K562 (cell line): ENCODE measurements around the gene UBXN2A. TPM values are rescaled to one million over a fixed set of nuclear protein-coding genes. Genes with fewer than 3 reads are reported as not detected.
A peak's percentile ranks its signal among the peaks of the same experiment; 100 is the strongest.

ENCODE experiments used
- ATF7 ChIP-seq: fragments of 450-650 bp; IDR thresholded peaks from 2 replicates; pipeline ENCODE4 v1.7.1; 2014; ENCODE audit warnings: mild to moderate bottlenecking, moderate library complexity
- BCOR ChIP-seq: fragments of 450-650 bp; IDR thresholded peaks from 2 replicates; pipeline ENCODE4 v1.6.1; 2016
- CBFA2T2 ChIP-seq: fragments of 450-650 bp; conservative IDR thresholded peaks from 2 replicates; pipeline ENCODE4 v1.6.1; 2017; ENCODE audit warnings: mild to moderate bottlenecking
- DNMT1 ChIP-seq: fragments of 450-650 bp; IDR thresholded peaks from 2 replicates; pipeline ENCODE4 v1.6.1; 2016; ENCODE audit warnings: antibody characterized with exemption, mild to moderate bottlenecking
- GTF2F1 ChIP-seq: IDR thresholded peaks from 2 replicates; pipeline ENCODE4 v1.6.1; 2011; ENCODE audit warnings: low read depth, low read length, improper control_type of control experiment
- HDAC3 ChIP-seq: fragments of 450-650 bp; IDR thresholded peaks from 2 replicates; pipeline ENCODE4 v1.6.1; 2018; ENCODE audit warnings: borderline replicate concordance, mild to moderate bottlenecking, moderate library complexity; ENCODE audit not compliant: partially characterized antibody
- HNRNPH1 ChIP-seq: fragments of 200-400 bp; formaldehyde crosslinking; optimal IDR thresholded peaks from 2 replicates; pipeline ENCODE3; 2017; ENCODE audit warnings: low read depth, mild to moderate bottlenecking, low read length, moderate library complexity
- HSF4 ChIP-seq: fragments of 250-450 bp; sonication (Bioruptor Pico); IDR thresholded peaks from 2 replicates; pipeline ENCODE4 v2.1.2; 2022; ENCODE audit warnings: mild to moderate bottlenecking, moderate library complexity, borderline replicate concordance
- MIER1 ChIP-seq: fragments of 450-650 bp; IDR thresholded peaks from 2 replicates; pipeline ENCODE4 v1.6.1; 2016; ENCODE audit warnings: antibody characterized with exemption, mild to moderate bottlenecking, low read depth
- POLR3A ChIP-seq: IDR thresholded peaks from 2 replicates; pipeline ENCODE4 v1.6.1; 2011; ENCODE audit warnings: borderline replicate concordance, mild to moderate bottlenecking, moderate library complexity; ENCODE audit not compliant: insufficient read length, insufficient read depth; ENCODE audit errors: extremely low read depth
- POLR3G ChIP-seq: IDR thresholded peaks from 2 replicates; pipeline ENCODE4 v1.6.1; 2011; ENCODE audit not compliant: insufficient read length, insufficient replicate concordance; ENCODE audit errors: extremely low read depth
- SMAD1 ChIP-seq: fragments of 150-350 bp; IDR thresholded peaks from 2 replicates; pipeline ENCODE4 v1.6.1; 2014; ENCODE audit warnings: low read length, low read depth; ENCODE audit not compliant: partially characterized antibody
- SMAD4 ChIP-seq: fragments of 250-450 bp; sonication (Bioruptor Pico); conservative IDR thresholded peaks from 2 replicates; pipeline ENCODE4 v1.8.0; 2021; ENCODE audit warnings: inconsistent platforms, mild to moderate bottlenecking, moderate library complexity
- SMARCA4 ChIP-seq: fragments of 450-650 bp; IDR thresholded peaks from 2 replicates; pipeline ENCODE4 v1.6.1; 2016
- TCF3 ChIP-seq: sonication (generic); formaldehyde crosslinking; IDR thresholded peaks from 2 replicates; pipeline ENCODE4 v1.4.0; 2020; ENCODE audit warnings: mild to moderate bottlenecking, missing genetic modification reagents
- TCF7L2 ChIP-seq: fragments of 150-350 bp; IDR thresholded peaks from 2 replicates; pipeline ENCODE4 v1.6.1; 2016; ENCODE audit warnings: low read depth, mild to moderate bottlenecking, low read length, moderate library complexity
- ZKSCAN1 ChIP-seq: fragments of 150-350 bp; IDR thresholded peaks from 2 replicates; pipeline ENCODE4 v1.6.1; 2016; ENCODE audit warnings: low read depth, low read length
- ZNF551 ChIP-seq: fragments of 250-450 bp; sonication (Bioruptor Pico); IDR thresholded peaks from 2 replicates; pipeline ENCODE4 v1.5.0; 2021; ENCODE audit warnings: mild to moderate bottlenecking, moderate library complexity
- ZNF780A ChIP-seq: fragments of 250-450 bp; sonication (Bioruptor Pico); IDR thresholded peaks from 2 replicates; pipeline ENCODE4 v1.5.0; 2021; ENCODE audit warnings: mild to moderate bottlenecking
- polyA plus RNA-seq, 8 experiments: library from polyadenylated mRNA; depleted of rRNA in 4 of 8; stranded (reverse) in 5 of 8; unstranded in 3 of 8; fragments of >200 nt; fragmentation: Nextera tagmentation in 2 of 8; fragmentation: Illumina TruSeq in 1 of 8; extraction: Ambion mirVana in 2 of 8; extraction: Trizol in 1 of 8; gene quantifications; 2 replicates each; pipeline versions ENCODE4 v1.2.1 to v1.2.3, GENCODE V29; 2011 to 2014; ENCODE audit warnings: inconsistent platforms in 1 of 8, missing spikeins in 1 of 8
- total RNA-seq, 7 experiments: library from RNA; depleted of rRNA in 6 of 7; stranded (reverse); fragments of >200 nt in 6 of 7; fragmentation: Illumina TruSeq in 2 of 7; extraction: Trizol in 2 of 7; gene quantifications; 2 replicates each; pipeline versions ENCODE4 v1.2.1 to v1.2.3, GENCODE V29; 2011 to 2021; ENCODE audit warnings: low replicate concordance in 1 of 7
- TF ChIP-seq, protein P1 (sequence below): fragments of 450-650 bp; IDR thresholded peaks from 2 replicates; pipeline ENCODE4 v1.6.1; 2018; ENCODE audit warnings: mild to moderate bottlenecking, low read depth; ENCODE audit not compliant: partially characterized antibody
- TF ChIP-seq, protein P2 (sequence below), 2 experiments: fragments of 450-650 bp; conservative IDR thresholded peaks; 2 replicates each; pipeline ENCODE4 v1.6.1; 2017; ENCODE audit warnings: mild to moderate bottlenecking in 2 of 2, moderate library complexity in 2 of 2
- TF ChIP-seq, protein P3 (sequence below): fragments of 250-450 bp; sonication (Bioruptor Pico); IDR thresholded peaks from 2 replicates; pipeline ENCODE4 v1.8.0; 2022; ENCODE audit warnings: inconsistent platforms, mild to moderate bottlenecking, moderate library complexity, borderline replicate concordance
- TF ChIP-seq, protein P4 (sequence below): sonication (generic); formaldehyde crosslinking; IDR thresholded peaks from 2 replicates; pipeline ENCODE4 v1.8.1; 2023; ENCODE audit warnings: mild to moderate bottlenecking, missing genetic modification reagents

The UBXN2A gene
- total and polyA plus RNA-seq, 9 of the 15 experiments (the other 6 are each of a cell fraction or from before 2014, with no cell fraction given): 3.4 to 25.6 (median 16.0) TPM

DNA sequence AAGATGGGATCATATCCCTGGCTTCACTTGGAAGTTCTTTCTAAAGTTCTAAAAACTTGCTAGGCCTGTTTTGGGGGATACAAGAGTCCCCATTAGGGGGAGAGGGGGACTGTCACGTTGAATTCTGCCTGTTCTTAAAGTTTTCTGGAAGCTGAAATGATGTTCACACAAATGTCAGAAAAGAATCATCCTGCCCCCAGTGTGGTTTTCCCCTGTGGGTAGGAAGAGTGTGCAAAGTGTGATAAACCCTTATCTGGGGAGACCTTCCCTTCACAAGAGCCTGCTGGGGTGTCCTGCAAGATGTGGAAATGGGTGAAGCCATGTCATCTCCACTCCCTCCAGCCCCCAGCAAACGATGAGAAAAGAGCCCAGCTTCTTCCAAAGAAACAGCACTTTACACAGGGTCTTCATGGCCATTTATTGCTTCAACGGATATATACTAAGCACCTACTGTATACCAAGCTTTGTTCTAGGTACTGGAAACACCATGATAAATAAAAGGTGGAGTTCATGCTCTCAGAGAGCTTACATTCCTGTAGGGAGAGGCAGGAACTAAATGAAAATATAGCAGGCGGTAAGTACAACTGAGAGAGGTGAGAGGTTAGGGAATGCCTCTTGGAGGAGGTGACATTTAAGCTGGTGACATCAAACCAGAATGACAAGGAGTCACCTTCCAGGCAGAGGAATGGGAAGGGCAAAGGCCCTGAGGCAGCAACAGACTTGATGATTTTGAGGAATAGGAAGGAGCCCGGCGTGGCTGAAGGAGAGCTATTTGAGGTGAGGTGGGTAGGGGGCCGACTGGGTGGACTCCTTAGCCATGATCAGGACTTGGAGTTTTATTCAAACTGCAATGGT, 71.2 kb downstream of the UBXN2A start (continued):
- TF ChIP-seq BCOR (peak; percentile 84; the same call in 1 of the 2 replicates), ATF7 (peak; percentile 81), ZKSCAN1 (0 out of 2 replicates have a peak, but pooled peaks have one; percentile 57), HSF4 (CRISPR knock-in tag) (no peak), SMARCA4 (peak; percentile 99), ZNF780A (no peak), SMAD1 (peak; percentile 90), GTF2F1 (no peak), TCF7L2 (no peak), MIER1 (no peak), DNMT1 (no peak), ZNF551 (no peak), SMAD4 (CRISPR knock-in tag) (peak; percentile 70), HNRNPH1 (no peak), POLR3G (no peak), POLR3A (no peak), HDAC3 (peak; percentile 90), CBFA2T2 (peak; percentile 97), TCF3 (CRISPR knock-in tag) (peak; percentile 98)
- TF ChIP-seq, protein P1, sequence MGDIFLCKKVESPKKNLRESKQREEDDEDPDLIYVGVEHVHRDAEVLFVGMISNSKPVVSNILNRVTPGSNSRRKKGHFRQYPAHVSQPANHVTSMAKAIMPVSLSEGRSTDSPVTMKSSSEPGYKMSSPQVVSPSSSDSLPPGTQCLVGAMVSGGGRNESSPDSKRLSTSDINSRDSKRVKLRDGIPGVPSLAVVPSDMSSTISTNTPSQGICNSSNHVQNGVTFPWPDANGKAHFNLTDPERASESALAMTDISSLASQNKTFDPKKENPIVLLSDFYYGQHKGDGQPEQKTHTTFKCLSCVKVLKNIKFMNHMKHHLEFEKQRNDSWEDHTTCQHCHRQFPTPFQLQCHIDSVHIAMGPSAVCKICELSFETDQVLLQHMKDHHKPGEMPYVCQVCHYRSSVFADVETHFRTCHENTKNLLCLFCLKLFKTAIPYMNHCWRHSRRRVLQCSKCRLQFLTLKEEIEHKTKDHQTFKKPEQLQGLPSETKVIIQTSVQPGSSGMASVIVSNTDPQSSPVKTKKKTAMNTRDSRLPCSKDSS: no peak
- TF ChIP-seq, protein P2, sequence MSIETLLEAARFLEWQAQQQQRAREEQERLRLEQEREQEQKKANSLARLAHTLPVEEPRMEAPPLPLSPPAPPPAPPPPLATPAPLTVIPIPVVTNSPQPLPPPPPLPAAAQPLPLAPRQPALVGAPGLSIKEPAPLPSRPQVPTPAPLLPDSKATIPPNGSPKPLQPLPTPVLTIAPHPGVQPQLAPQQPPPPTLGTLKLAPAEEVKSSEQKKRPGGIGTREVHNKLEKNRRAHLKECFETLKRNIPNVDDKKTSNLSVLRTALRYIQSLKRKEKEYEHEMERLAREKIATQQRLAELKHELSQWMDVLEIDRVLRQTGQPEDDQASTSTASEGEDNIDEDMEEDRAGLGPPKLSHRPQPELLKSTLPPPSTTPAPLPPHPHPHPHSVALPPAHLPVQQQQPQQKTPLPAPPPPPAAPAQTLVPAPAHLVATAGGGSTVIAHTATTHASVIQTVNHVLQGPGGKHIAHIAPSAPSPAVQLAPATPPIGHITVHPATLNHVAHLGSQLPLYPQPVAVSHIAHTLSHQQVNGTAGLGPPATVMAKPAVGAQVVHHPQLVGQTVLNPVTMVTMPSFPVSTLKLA (conservative IDR thresholded peaks at IDR 0.05): peak; percentile 53 to 75; a peak in 3 of 4 replicates
- TF ChIP-seq, protein P3, sequence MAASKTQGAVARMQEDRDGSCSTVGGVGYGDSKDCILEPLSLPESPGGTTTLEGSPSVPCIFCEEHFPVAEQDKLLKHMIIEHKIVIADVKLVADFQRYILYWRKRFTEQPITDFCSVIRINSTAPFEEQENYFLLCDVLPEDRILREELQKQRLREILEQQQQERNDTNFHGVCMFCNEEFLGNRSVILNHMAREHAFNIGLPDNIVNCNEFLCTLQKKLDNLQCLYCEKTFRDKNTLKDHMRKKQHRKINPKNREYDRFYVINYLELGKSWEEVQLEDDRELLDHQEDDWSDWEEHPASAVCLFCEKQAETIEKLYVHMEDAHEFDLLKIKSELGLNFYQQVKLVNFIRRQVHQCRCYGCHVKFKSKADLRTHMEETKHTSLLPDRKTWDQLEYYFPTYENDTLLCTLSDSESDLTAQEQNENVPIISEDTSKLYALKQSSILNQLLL (CRISPR knock-in tag): no peak
- TF ChIP-seq, protein P4, sequence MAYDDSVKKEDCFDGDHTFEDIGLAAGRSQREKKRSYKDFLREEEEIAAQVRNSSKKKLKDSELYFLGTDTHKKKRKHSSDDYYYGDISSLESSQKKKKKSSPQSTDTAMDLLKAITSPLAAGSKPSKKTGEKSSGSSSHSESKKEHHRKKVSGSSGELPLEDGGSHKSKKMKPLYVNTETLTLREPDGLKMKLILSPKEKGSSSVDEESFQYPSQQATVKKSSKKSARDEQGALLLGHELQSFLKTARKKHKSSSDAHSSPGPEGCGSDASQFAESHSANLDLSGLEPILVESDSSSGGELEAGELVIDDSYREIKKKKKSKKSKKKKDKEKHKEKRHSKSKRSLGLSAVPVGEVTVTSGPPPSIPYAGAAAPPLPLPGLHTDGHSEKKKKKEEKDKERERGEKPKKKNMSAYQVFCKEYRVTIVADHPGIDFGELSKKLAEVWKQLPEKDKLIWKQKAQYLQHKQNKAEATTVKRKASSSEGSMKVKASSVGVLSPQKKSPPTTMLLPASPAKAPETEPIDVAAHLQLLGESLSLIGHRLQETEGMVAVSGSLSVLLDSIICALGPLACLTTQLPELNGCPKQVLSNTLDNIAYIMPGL (CRISPR knock-in tag): no peak
